Measurements from ENCODE around the gene CLDN9. TPM values are rescaled to one million over a fixed set of nuclear protein-coding genes. Genes with fewer than 3 reads are reported as not detected.
A peak's percentile ranks its signal among the peaks of the same experiment; 100 is the strongest.

Gene CLDN9
- total and polyA plus RNA-seq, 9 of the 15 experiments (the other 6 are each of a cell fraction or from before 2014, with no cell fraction given), result 0.12 to 0.44 (median 0.22) TPM; not detected in 4

GRCh38 chr16:3007957-3008689, 4.6 kb upstream of the CLDN9 start (continued):
- TF ChIP-seq CHD7 (IDR thresholded peaks at IDR 0.05; ENCODE audit: low read depth, low read length), result no peak
- TF ChIP-seq ZNF644 (tag; IDR thresholded peaks at IDR 0.05; ENCODE audit: low read depth), result no peak
- no peak; a peak in 2 of 4 replicates for TF ChIP-seq MNT (conservative IDR thresholded peaks at IDR 0.05)
- peak; percentile 54 to 89; a peak in 3 of 4 replicates for TF ChIP-seq TRIM24 (IDR thresholded peaks at IDR 0.05)
- peak; percentile 75 for TF ChIP-seq NEUROD1 (IDR thresholded peaks at IDR 0.05; ENCODE audit: borderline replicate concordance, low read depth, low read length, partially characterized antibody)
- no peak for TF ChIP-seq ZNF12 (CRISPR knock-in tag; IDR thresholded peaks at IDR 0.05)
- no peak for TF ChIP-seq KLF10 (CRISPR knock-in tag; IDR thresholded peaks at IDR 0.05)
- TF ChIP-seq C11orf30 (IDR thresholded peaks at IDR 0.05; ENCODE audit: low read depth), result no peak
- TF ChIP-seq CTBP1 (IDR thresholded peaks at IDR 0.05; ENCODE audit: borderline replicate concordance), result peak; percentile 73
- no peak for TF ChIP-seq PCBP2 (IDR thresholded peaks at IDR 0.05; ENCODE audit: low read depth, low read length, poor library complexity, severe bottlenecking)
- TF ChIP-seq CREBBP (IDR thresholded peaks at IDR 0.05; ENCODE audit: low read depth, low read length), result no peak
- no peak for TF ChIP-seq ZNF184 (CRISPR knock-in tag; IDR thresholded peaks at IDR 0.05)
- peak; percentile 75 for TF ChIP-seq SMARCA4 (IDR thresholded peaks at IDR 0.05)
- peak; percentile 80 for TF ChIP-seq DPF2 (IDR thresholded peaks at IDR 0.05)
